ENCODE results near the gene REC8.

GRCh38 chr14:24219521-24219920, 47.6 kb downstream of the REC8 start:
- no peak for TF ChIP-seq CTCF (conservative IDR thresholded peaks at IDR 0.05; ENCODE audit: low read depth, low read length)
- no peak for TF ChIP-seq EZH2 (IDR thresholded peaks at IDR 0.05; ENCODE audit: borderline replicate concordance, low read depth, low read length, poor library complexity, severe bottlenecking)
